Measurements from ENCODE around the gene PMFBP1.
"Not testable (repeated sequence)": the region's sequence is repeated elsewhere in the genome, so short reads cannot be mapped to it uniquely, and the experiment has no call there.

PMFBP1 gene

DNA sequence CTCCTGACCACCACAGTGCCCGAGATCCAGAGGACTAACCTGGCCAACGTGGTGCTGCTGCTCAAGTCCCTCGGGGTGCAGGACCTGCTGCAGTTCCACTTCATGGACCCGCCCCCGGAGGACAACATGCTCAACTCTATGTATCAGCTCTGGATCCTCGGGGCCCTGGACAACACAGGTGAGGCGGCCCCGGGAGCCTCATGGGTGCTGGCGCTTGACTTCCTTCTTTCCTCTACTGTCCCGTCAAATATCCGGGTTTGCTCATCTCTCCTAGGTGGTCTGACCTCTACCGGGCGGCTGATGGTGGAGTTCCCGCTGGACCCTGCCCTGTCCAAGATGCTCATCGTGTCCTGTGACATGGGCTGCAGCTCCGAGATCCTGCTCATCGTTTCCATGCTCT, 64.6 kb downstream of the PMFBP1 start:
- DNase-seq (ENCODE audit: low read depth in 2 of 2): no peak

DNA sequence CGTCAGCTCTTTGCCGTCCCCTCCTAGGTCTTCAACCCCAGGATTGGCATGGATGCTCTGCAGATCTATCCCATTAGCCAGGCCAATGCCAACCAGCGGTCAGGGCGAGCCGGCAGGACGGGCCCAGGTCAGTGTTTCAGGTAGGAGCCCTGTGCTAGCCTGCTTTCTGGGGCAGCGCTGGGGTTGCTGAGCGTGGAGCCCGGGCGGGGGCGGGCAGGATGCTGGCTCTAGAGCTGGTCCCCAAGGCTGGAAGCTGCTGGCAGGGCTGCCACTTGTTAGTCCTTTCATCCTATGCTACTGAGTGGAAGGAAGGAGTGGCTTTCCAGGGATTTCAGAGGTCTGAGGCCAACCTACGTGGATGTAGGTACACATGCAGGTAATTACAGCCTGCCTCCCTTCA, 66.0 kb downstream of the PMFBP1 start:
- DNase-seq (ENCODE audit: low read depth in 2 of 2): no peak

DNA sequence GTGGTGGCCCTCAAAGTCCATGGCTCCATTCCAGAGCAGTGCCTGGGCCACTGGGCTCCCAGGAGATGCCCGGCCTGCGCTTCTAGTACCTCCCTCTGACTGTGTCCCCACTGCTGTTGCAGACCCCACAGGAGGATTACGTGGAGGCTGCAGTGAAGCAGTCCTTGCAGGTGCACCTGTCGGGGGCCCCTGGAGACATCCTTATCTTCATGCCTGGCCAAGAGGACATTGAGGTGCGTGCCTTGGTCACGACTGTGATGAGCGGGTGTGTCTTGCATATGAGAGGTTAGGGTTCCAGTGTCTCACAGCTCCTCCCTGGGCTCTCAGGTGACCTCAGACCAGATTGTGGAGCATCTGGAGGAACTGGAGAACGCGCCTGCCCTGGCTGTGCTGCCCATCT, 67.0 kb downstream of the PMFBP1 start:
- DNase-seq (ENCODE audit: low read depth in 2 of 2): no peak

DNA sequence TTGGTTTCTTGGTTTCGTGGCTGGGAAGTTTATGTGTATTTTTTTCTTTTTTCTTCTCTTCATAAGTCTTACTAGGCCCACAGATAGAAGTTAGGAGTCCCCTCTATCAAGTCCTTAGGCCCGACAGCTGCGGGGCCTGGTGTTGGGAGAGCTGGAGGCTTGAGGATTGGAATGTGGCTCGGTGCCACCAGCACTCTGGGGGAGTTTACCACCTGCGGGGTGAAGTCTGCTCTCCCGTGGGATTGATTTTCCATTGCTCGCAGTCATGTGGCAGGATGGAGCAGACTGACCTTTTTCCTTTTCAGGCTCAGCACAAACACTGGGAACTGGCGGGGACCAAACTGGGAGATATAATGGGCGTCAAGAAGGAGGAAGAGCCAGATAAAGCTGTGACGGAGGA, 70.8 kb downstream of the PMFBP1 start:
- no peak for DNase-seq (ENCODE audit: low read depth in 2 of 2)

DNA sequence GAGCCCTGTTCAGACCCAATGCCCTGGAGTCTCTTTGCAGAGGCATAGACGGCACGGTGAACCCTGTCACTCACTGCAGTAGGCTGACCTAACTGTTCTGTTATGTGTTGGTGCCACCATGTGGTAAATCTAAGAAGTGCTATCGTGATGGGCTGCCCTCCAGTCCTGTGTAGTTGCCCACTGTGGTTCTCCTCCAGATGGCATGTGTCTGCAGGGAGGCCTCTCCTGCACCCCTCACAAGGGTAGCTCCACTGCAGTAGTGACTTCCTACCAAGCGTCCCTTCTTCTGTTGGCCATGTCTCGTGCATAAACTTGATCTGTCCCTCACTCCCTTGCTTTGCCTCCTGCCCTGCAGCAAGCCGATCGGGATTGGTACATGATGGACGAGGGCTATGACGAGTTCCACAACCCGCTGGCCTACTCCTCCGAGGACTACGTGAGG, 72.6 kb downstream of the PMFBP1 start:
- DNase-seq (ENCODE audit: low read depth in 2 of 2): peak; percentile 1 to 4

DNA sequence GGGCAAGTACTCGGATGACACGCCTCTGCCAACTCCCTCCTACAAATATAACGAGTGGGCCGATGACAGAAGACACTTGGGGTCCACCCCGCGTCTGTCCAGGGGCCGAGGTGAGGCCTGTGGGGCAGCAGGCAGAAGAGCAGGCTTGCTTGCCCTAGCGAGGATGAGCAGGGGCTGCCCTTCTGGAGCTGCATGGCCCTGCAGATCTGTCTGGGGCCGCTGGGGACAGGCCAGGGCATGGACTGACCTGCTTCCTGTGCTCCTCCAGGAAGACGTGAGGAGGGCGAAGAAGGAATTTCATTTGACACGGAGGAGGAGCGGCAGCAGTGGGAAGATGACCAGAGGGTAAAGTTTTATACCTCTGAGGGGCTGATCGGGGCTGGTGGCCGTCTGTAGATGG, 73.0 kb downstream of the PMFBP1 start:
- no peak for DNase-seq (ENCODE audit: low read depth in 2 of 2)

DNA sequence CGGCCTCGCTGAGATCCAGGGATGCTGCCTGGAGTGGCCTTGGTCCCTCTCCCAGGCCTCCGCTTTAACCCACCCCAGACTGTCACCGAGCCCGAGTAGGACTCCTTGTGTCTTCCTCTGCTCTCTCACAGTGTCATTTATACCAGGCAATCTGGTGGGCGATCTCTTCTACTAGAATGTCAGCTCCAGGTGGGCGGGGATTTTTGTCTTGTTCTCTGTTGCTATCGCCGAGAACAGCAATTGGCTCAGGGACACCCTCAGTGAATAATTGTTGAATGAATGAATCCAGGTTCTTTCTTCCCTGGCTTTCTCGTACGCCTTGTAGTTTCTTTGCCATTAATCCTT, 77.7 kb downstream of the PMFBP1 start:
- DNase-seq (ENCODE audit: low read depth in 2 of 2): no peak

DNA sequence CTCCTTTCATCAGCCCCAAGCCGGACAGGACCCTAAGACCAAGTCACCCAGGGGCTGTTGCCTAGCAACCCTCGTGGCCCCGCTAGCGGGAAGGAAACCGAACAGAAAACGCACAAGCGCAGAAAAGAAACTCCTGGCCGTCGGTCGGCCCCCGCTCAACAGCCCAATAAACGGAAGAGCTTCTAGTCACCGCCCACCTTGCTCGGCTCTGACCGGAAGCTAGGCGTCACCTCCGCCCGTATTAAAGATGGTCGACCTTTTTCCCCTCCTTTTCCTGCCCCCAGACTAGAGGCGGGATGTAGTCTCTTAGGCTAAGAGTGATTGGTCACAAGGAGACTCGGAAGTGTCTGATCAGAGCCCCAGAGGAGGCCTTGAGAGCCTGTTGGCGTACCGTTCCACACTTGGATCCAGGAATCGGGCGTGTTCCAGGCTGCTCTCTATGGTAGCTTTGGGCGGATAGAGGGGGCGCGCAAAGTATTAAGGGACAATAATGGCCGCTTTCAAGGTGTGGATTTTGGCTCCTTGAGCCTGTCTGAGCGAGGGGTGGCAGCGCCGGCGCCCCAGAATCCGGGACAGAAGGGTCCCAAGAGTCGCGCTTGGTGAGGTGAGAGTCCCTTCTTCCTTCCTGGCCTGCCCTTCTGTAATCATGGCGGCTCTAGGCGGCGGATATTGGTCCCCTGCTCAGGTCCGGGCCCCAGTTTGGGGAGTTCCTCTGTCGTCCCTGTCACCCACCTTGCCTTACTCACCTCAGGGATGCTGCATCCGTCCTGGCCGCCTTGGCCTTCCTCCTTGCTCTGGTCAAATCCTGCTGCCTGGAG, 78.3 kb downstream of the PMFBP1 start, which contains the start of the genes DHX38 and TXNL4B:
Gene DHX38 (plus strand): TSS at position 400 of the 818 bp plus-strand sequence. CDS start 2,311 bp downstream, outside the sequence.
Gene TXNL4B (minus strand): TSS at position 173 of the 818 bp plus-strand sequence. CDS start 2,871 bp downstream, outside the sequence.
- DNase-seq (ENCODE audit: low read depth in 2 of 2): peak; percentile 97 to 98

DNA sequence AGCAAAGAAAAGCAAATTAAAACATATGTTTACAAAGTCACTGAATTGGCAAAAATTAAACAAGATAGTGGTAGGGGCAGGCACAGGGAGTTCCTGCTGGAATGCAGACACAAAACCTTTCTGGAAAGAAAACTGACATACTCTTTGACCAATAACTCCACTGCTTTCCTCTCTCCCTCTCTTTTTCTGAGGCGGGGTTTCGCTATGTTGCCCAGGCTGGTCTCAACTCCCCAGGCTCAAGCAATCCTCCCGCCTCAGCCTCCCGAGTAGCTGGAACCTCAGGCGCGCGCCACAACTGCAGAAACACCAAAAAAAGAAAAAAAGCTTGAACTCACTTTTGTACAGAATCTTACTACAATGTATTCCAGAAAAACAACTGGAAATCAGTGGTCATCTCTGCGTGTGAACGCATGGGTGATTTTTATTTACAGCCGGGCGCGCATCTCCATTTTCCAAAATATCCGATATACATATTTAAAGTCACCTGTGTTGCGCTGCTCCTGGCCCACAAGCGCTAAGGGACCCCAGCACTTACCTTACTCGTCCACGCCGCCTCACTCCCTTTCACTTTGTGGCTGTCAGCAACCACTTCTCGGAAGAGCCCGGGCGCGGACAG, 79.0 kb downstream of the PMFBP1 start:
- peak; percentile 15 to 17 for DNase-seq (ENCODE audit: low read depth in 2 of 2)

DNA sequence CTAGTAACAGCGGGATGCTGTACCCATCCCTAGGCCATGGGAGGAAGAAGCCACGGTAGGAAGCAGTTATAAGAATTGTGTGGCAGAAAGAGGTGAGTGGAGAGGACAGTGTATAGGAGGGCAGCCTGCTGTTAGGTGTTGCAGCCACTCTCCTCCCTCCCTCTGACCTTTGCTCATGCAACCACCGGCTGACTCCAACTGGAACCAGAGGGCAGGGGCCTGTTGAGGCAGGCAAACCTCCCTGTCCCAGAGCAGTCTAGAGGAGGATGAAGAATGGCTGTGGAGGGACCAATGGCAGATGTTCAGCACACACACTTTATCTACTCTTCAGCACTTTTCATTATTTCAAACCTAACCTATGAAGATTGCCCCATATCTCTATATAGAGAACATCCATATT, 80.7 kb downstream of the PMFBP1 start:
- no peak for DNase-seq (ENCODE audit: low read depth in 2 of 2)

DNA sequence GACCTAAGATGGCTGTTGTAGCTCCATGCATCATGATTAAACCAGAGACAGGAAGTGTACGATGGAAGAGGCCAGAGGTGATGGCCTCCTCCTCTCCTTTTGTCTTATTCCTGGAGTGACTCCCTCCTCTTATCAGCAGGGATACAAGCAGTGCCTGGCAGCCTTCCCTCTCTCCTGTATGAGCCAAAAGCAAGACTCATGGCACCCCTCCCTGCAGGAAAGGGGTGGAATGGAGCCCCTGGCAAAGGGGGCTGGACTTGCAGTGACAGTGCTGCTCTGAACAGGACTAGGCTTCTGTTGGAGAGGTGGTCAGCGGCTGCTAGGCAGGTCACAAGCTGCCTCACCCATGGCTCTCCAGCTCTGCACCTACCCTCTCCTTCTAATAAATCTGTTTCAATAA, 87.0 kb downstream of the PMFBP1 start:
- no peak for DNase-seq (ENCODE audit: low read depth in 2 of 2)

DNA sequence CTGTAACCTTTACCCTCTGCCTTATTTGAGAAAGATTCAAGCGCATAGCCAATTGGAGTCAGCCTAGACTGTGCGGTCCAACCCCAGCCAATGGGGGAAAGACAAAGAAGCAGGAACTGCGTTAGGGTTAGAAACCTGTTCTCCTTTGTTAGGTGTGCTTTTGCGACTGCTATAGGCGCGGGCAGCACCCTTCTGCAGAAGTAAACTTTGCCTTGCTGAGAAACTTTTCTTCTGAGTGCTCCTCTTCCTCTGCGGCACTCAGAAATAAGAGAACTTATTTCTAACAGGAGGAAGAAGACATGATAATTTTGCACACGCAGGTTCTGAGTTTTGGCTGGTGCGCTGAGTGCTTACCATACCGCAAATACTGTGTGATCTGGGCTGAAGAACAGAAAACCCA, 87.5 kb downstream of the PMFBP1 start:
- DNase-seq (ENCODE audit: low read depth in 2 of 2): no peak

DNA sequence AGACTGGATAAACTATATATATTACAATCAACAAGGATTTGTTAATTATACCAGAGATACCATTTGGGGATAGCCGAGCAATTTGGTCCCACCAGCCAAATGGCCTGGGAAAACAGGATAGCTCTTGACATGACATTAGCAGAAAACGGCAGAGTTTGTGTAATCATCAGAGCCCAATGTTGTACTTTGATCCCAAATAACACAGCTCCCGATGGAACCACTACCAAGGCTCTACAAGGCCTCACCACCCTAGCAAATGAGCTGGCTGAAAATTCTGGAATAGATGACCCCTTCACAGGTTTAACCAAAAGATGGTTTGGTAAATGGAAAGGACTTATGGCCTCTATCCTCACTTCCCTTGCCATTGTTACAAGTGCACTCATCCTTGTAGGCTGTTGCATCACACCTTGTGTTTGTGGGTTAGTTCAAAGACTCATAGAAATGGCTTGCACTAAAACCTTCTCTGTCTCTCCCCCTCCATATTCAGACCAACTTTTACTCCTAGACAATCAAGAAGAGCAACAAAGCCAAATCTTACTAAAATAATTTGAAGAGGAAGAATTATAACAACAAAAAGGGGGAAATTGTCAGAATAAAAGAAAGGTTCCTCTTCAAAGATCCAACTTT, 88.1 kb downstream of the PMFBP1 start:
- no peak for DNase-seq (ENCODE audit: low read depth in 2 of 2)

DNA sequence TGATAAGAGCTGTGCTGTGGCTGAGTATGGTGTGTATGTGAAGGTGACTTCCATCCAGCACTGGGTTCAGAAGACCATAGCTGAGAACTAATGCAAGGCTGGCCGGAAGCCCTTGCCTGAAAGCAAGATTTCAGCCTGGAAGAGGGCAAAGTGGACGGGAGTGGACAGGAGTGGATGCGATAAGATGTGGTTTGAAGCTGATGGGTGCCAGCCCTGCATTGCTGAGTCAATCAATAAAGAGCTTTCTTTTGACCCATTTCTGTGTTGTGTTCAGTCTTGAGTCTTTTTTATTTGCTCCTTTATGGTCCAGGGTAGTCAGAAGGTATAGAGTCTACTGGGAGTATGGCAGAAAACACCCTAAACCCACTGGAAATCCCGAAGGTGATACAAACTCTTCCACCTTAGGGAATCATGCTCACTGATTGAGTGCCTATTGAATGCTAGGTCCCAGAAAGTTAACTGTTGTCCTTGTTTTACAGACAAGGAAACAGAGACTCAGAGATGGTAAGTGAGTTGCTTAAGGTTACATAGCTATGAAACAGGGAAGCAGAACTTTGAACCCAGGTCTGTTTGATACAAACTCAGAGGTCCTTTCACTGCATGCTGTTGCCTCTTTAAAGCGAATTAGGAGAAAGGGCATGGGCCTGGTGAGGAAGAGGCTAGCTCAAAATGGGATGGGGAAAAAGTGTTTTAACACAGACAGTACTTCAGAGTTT, 94.8 kb downstream of the PMFBP1 start:
- DNase-seq (ENCODE audit: low read depth in 2 of 2): not testable (repeated sequence)

DNA sequence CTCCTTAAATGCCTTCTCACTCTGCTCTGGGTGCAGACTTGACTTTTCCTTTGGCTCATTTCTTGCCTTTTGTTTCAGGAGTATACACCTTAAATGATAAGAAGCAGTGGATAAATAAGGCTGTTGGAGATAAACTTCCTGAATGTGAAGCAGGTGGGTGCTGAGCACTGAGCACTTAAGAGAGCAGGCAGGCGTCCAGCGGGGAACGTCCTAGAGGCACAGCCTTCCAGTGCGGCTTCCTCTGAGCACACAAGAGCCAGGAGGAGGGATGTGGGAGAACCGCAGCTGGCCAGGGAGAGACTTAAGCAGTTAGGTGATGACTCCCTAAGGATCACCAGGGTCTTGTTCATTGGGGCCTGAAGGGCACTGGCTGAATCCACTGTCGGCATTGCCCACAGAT, 96.9 kb downstream of the PMFBP1 start:
- not testable (repeated sequence) for DNase-seq (ENCODE audit: low read depth in 2 of 2)

DNA sequence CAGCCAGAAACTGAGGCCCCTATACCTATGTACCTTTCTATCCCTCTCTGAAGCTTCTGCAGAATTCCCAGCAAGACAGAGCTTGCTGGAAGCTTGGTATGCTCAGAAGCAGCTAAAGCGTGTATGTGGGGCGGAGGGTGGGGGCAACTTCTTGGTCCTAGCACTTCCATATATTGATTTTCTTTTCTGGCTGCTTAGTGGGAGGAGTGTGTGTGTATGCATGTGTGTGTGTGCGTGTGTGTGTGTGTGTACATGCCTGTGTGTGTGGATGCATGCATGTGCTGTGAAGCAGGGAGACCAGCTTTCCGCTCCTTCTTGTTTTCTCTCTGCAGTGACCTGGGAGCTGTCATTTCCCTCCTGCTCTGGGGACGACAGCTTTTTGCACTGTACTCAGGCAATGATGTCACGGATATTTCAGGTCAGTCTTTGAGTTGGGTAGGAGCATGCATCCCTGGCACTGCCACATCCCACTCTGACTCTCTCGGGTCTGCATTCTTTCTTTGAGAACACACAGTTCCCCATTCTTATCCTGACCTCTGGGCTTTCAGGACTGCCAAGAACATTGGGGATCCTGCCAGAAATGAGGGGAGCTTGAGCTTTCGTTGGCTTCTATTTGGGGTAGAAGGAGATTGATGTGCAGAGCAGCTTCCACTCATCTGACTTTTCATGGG, 98.3 kb downstream of the PMFBP1 start:
- DNase-seq (ENCODE audit: low read depth in 2 of 2): no peak

DNA sequence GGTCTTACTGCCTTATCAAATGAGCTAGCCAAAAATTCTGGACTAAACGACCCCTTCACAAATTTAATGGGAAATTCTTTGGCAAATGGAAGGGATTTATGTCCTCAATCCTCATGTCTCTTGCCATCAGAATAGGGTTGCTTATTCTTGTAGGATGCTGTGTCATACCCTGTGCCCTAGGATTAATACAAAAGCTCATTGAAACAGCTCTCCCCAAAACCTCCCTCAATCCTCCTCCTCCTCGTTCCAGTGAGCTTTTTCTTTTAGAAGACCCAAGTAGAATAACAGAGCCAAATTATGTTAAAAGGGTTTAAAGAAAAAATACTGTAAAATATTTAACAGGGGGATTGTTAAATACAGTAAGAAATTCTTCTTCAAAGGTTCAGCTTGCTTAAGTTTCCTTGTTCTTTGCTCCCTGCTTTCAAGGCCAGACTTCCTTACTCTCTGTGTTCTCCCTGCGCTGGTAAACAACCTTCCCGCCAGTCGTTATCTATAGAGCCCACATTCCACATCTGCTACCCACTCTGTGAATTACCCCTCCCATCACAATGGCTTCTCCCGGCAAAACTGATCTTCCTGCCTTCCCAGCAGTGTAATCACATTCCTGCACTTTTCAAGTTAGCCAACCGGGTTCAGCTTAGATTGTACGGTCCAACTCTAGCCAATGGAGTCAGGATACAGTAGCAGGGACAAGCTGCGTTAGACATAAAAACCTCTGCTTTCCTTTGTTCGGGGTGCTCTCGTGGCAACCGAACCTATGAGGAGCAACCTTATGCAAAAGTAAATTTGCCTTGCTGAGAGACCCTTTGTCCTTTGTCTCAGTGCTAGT, 99.2 kb downstream of the PMFBP1 start:
- no peak for DNase-seq (ENCODE audit: low read depth in 2 of 2)

All from fibroblast of skin of left biceps (primary cell).